Stimulated activated CD4-positive, alpha-beta T cell treated with anti-CD3 and anti-CD28 coated beads, Interleukin-4, amount 100 ng/mL, for 4 hours (primary cell): ENCODE measurements around the gene TXNIP.
A peak's percentile ranks its signal among the peaks of the same experiment; 100 is the strongest.

Source experiments
- DNase-seq, 2 experiments: peaks; one replicate each; pipeline ENCODE4 v3.0.0-alpha.2; 2020

The TXNIP gene

DNA sequence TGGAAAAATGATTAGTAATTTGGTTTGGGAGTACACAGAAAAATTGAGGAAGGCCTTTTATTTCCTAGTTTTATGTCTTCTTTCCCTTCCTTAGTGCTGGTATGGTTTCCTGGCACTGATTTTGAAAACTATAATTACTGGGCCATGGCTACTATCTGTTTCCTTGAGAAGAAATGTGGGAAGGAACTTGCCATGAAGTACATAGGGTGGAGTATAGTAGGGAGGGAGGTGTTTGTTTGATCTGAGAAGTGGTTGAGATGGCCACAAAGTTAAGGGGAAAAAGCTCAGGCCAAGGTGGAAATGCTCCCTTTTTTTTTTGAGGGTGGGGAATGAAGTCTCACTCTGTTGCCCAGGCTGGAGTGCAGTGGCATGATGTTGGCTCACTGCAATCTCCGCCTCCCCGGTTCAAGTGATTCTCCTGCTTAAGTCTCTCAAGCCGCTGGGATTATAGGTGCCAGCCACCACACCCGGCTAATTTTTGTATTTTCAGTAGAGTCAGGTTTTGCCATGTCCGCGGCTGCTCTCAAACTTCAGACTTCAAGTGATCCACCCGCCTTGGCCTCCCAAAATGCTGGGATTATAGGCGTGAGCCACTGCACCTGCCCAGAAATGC, 13.9 kb upstream of the TXNIP start:
- no peak for DNase-seq

DNA sequence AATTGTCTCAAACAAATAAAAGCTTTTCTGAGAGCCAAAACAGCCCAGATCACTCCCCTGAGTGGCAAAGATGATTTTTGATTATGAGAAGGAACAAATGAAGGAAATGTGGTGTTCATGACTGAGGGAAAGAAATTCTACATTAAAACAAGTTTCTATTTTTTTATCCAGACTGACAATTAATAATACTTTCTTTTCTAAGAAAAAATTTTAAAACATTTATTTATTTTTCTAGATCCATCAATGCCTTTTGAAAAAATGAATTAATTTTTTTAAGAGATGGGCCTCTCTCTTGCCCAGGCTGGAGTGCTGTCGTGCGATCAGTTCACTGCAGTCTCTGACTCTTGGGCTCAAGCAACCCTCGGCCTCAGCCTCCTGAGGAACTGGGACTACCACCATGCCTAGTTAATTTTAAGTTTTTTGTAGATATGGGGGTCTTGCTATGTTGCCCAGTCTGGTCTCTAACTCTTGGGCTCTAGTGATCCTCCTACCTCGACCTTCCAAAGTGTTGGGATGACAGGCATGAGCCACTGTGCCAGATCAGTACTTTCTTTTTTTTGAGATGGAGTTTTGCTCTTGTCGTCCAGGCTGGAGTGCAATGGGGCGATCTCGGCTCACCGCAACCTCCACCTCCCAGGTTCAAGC, 11.2 kb upstream of the TXNIP start:
- no peak for DNase-seq

DNA sequence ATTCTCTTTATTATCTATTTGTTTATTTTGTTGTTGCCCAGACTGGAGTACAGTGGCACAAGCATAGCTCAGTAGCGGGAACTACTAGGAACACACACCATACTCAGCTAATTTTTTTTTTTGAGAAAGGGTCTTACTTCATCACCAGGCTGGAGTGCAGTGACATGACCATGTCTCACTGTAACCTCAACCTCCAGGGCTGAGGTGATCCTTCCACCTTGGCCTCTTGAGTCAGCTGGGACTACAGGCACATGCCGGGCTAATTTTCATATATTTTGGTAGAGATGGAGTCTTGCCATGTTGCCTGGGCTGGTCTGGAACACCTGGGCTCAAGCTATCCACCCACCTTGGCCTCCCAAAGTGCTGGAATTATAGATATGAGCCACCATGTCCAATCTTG, 5.3 kb upstream of the TXNIP start:
- no peak for DNase-seq

DNA sequence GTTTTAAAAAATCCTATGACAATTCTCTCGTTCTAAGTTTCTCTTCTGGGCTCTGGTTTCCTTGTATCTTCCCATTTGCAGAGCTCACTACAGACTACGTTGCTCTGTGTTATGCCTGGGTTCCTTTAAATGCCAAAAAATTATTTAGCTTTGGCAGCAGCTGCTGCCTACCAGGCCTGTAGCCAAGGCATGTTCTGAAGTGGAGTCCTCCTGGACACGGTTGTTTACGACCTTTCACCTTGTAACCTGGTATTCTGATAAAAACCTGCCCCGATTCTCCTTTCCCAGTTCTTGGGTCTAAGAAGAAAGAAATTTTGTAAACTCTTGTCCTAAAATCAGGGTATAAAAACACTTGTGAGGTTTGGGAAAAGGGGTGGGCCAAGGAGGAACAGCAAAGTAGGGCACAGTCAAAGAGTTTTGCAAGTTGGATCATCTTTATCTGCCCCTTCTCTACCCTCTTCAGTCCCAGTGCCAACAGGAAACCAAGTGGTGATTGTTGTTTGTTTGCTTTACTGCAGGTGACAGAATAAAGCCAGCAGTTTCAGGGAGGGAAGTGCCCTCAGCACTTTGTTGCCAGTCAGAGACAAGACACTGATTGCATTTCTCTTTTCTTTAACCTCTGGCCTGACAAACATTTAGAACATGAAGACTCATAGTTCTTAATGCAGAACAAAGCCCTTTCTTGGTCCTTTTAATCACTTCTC, 3.1 kb upstream of the TXNIP start:
- DNase-seq: no peak

DNA sequence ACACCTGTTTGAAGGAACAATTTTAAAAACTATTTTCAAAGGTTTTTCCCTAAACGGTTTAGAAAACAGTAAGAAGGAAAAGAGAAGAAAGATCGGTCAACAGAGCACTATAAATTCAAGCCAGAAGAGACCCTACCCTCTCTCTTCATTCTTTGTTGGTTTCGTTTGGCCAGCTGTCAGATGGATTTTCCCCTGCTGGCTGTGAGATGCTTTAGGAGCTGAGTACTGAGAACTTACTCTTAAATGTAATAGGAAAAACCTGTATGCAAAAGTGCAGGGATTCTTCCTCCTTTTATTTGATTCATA, 1.3 kb upstream of the TXNIP start:
- DNase-seq: no peak

DNA sequence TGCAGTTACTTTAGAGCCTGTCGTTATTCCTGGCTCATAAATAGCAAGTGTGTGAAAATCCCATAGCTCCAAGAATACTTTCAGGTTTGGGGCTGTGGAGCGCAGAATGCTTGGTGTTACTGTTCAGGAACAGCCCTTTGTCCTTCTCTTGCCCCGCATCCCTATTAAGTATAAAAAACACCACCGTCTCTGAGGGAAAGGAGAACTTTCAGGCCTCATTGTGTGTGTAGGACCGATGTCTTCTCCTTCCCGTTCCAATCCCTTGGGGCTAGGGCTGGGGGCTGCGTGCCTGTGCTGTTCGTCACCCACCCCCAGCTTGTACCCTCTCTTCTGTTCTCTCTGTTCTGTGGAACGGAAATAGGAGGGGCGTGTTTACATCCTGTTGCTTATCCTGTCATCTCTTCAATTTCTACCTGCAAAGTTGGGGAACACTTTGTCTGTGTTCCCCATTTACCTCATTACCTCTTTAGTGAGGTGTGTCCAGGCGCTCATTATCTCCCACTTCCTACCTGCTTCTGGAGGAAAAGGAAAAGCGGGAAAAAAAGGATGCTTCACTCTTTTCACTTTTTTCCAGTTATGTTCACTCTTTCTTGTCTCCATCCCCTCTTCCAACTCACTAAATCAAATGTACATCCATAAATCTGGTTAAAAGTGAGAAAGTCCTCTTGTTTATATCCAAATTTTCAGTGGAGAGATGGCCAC, 788 bp upstream of the TXNIP start:
- peak; percentile 43 to 50 for DNase-seq

DNA sequence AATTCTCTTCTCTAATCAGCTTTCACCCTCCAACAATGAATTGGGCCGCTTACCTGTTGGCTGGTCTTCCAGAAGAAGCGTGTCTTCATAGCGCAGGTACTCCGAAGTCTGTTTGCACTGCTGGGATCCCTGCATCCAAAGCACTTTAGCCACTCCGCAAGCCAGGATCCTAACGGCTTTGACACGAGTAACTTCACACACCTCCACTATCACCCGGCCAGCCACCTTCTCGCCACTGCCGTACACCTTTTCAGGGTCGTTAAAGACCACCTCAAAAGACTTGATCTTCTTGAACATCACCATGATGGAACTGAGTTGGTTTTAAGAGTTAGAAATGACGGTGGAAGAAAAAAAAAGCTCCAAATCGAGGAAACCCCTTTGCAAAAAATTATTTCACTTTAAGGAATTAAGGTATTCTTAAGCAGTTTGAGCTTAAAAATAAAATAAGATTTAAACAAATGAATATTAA, 381 bp downstream of the TXNIP start:
- no peak for DNase-seq

DNA sequence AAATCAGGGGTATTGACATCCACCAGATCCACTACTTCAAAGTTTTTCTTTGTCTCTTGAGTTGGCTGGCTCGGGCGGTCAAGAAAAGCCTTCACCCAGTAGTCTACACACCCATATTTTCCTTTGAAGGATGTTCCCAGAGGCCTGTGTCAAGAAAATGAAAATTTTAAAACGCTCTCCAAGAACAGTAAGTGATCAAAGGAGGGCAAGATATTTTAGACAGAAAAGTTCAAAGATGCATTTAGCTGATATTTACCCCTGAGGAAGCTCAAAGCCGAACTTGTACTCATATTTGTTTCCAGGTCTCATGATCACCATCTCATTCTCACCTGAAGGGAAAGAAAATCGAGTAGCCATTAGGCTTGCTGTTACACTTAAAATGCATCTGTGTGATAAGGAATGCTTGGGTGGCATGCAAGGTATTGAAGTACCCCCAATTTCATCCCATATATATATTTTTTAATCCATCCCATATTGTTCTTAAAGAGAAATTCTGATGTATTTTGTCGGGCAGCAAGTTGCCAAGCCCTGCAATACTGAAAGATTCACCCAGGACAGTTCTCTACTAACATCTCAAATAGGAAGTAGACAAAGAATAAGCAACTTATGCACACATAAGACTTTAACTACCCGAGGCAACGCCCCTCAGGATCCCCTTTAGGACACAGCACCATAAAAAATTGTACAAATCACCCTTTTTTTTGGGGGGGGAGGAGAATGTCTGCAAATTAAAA, 1.1 kb downstream of the TXNIP start:
- no peak for DNase-seq

DNA sequence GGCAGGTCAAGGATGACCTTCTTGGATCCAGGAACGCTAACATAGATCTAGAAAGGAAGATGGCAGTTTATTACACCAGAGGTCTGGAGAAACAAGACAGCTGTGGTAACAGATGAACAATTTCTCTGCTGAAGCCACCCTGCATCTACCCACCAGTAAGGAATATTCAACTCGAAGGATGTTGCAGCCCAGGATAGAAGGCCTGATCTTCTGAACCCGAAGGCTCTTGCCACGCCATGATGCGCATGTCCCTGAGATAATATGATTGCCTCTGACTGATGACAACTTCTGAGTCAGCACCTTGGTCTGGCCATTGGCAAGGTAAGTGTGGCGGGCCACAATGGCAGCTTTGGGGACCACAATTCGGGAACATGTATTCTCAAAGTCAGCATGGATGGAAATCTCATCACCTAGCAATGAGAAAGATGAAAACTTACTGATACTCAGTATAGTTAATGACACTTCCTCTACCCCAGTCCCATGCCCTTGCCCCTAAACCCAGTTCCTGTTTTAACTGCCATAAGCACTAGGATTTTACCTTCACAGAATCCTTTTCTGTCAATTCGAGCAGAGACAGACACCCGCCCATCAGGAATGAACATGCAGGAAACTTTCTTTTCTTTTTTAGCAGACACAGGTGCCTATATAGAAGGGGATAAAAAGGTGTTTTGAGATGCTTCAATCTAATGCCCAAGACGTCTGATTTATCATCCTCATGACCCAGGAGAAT, 1.8 kb downstream of the TXNIP start:
- no peak for DNase-seq

DNA sequence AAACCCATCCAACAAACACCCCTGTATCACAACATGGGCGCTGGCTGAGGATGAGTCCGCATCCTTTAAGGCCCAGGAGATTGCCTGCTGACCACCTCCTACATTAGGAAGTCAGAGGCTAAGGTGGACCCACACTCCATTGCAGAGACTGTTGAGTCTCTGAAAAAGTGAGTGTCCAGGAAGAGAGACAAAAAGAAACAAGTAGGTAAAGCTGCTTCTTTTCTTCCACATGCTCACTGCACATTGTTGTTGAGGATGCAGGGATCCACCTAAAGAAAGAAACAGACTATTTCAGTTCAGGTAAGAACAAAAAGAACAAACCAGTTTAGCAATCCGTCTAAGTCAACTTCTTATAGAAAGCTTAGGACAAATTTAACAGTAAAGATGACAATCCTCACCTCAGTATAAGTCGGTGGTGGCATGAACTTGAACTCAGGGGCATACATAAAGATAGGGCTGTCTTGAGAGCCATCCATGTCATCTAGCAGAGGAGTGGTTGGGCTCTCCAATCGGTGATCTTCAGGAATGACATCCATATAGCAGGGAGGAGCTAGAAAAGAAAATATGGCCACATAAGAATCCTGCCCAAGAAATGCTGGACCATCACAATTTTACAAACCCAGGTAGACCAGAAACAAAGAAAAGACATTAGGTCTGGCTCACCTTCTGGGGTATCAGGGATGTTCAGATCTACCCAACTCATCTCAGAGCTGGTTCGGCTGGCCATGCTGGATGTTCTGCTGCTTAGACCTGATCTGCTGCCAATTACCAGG, 2.6 kb downstream of the TXNIP start:
- no peak for DNase-seq

DNA sequence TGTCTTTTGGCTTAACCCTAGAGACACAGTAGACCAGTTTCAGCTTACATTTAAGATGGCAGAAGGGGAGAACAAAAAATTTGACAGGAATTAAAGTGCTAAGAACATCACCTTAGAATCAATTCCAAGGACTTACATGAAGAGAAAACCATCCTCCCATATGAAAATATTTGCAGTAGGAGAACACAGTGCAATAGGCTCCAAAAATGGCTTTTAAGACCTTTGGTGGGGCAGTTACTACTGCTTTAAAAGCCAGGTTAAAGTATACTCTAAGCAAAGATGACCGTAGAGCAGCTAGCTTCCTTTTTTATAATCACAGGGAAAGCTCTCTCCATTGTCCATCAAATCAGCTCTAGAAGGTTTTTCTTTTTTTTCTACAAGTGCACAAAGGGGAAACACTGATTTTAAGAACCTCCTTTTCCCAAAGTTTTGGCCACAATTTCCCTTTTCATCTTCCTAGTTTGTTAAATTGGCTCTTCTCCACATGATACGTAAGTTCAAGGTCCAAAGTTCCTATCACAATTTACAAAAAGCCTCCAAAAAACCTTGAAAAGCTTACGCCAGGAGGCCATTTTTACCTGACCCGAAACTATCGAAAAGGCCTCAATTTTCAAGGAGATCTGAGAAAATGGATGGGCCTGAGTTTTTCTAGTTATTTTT, 3.3 kb downstream of the TXNIP start:
- DNase-seq: no peak

DNA sequence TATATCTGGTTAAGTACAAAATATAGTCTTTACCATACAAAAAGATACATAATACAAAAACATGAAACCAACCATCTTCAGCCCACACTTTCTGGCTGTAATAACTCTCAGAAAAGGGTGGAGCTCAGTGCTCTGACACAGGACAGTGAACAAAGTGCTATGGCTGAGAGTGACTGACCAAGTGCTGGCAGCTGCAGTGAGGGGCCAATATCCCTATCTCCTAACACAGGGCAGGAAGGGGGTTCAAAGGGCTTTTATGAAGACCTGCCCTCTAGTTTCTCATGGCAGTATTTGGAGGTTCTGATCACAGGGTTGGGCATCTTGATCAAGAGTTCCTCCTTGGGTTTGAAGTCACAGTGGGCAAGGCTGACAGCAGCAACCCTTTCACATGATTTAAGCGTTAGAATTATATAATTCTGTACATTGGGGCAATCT, 3.9 kb downstream of the TXNIP start:
- DNase-seq: no peak

DNA sequence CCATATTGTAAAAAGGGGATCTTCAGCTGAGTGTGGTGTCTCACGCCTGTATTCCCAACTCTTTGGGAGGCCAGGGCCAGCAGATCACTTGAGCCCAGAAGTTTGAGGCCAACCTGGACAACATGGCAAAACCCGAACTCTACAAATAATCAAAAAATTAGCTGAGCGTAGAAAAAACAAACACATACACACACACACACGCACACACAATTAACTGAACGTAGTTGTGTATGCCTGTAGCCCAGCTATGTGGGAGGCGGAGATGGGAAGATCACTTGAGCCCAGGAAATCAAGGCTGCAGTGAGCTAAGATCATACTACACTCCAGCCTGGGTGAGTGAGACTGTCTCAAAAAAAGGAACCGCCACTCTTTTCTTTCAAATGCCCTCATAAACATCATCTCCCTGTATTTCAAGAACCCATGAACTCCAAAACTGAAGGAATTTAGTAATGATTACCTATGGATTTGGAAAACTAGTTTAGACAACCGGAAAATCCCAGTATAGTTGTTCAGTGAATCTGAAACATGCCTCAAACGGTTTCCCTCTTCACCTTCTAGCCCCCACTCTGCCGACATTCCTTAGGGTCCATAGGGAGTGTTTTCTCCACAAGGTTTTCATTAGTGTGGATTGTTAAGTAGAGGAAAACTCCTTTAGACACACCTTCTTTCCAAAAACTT, 4.5 kb downstream of the TXNIP start:
- DNase-seq: no peak

DNA sequence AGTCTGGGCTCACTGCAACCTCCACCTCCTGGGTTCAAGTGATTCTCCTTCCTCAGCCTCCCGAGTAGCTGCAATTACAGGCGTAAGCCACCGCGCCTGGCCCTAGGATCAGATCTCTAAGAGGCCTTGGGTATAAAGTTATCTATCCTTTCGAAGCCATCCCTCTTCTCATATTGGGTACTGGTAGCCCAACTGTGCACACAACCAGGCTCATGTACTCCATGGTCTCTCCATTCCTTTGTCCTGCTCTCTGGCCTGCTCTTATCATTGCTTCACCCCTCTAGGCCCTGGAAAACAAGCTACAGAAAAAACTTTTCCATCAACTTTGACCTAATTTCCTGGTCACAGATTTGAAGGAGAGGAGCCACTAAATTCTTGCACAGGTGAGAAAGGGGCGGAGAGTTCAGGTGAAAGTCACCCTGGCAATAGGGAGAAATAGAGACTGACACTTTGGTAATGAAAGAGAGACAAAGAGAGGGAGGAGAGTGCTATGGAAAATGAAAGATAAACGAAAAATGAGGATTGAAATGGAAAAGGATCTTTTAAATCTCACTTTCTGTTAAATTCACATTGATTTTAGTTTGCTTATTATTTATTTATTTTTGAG, 6.0 kb downstream of the TXNIP start:
- DNase-seq: no peak

DNA sequence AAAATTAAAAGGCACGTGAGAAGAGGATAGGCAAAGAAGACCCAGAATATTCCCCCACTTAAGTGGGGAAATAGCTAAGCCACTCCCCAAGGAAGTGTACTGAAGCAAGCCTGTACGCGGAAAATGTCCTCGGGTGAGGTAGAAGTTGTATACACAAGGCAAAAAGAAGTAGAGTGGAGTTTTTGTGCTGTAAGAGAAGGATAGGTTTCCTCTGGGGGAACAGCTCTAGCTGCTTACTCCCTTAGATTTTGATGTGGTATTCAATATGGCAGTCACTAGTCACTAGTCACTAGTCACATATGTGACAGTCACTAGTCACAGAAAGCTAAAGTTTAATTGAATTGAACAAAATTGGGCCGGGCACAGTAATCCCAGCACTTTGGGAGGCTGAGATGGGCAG, 7.6 kb downstream of the TXNIP start:
- no peak for DNase-seq

DNA sequence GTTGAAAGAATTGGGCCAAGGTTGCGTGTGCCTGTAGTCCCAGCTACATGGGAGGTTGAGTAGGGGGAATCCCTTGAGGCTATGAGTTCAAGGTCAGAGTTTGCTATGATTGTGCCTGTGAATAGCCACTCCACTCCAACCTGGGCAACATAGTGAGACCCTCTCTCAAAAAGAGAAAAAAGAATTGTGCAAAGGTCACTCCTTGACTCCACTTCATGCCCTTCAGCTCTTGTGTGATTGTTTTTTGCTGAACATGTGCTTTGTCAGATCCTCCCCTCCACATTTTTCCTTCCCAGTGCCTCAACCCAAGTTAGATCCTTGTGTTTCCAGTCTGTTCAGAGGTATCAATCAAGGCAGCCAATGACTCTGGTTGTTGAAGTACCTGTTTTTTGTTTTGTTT, 8.5 kb downstream of the TXNIP start:
- no peak for DNase-seq

DNA sequence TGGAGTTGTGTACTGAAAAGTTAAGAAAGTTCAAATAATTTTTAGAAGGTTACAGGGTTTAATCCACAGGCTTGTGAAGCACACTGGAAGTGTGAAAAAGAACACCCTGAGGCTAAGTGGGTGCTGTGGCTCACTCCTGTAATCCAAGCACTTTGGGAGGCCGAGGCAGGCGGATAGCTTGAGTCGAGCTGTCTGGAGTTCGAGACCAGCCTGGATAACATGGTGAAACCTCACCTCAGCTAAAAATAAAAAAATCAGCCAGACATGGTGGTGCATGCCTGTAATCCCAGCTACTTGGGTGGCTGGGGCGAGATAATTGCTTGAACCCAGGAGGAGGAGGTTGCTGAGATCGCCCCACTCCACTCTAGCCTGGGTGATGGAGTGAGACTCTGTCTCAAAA, 9.8 kb downstream of the TXNIP start:
- DNase-seq: no peak

DNA sequence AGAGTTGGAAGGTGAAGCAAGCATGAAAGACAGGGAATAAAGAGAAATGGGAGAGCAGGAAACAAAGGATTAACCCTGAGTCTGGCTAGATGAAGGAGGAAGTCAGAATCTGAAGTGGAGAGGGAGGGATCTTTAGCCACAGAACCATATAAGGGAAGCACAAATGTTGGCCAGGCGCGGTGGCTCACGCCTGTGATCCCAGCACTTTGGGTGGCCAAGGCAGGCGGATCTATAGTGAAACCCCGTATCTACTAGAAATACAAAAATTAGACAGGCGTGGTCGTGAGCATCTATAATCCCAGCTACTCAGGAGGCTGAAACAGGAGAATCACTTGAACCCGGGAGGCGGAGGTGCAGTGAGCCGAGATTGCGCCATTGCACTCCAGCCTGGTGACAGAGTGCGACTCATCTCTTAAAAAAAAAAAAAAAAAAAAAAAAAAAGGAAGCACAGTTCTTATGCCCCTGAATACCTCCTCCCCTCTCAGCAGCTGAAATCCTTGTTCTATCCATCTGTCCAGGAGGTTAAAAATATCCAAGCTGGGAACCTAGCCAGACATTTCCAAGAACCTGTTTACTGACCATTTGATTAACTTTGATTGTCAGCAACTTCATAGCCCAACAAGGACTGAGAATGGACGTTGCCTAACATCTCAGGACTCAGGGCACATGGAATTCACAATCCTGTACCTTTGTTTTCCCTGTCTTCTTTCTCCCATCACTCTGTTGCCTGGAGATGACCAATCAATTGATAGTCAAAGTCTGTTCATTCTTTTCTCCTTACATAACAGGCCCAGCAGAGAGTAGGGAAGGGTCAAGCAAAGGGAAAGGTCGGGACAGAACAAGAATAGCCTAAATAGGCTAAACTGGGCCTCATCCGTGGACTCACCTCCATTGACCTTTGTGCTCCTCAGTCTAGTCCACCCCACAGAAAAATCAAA, 10.6 kb downstream of the TXNIP start:
- no peak for DNase-seq

DNA sequence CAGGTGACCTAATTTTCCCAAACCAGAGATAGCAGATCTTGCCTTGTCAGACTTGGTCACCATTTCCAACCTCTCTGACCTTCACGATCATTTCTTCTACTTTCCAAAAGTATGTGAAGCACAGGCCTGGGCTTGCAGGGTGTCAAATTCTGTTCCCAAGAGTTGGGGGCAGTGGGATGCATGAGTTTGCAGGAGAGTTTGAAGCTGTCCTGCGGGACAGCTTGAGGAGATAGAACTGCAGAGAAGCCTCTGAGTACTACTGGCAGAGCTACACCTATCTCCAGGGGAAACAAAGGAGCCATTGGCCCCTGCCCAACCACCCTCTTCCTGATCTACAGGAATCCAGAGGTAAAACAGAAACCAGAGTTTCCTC, 11.3 kb downstream of the TXNIP start:
- DNase-seq: no peak
